HCT116 (cell line): ENCODE data around the gene ARFRP1. TPM values are rescaled to one million over a fixed set of nuclear protein-coding genes. Genes with fewer than 3 reads are reported as not detected.
A peak's percentile ranks its signal among the peaks of the same experiment; 100 is the strongest.

Experiments
- ATAC-seq: fragments of 200-7000 bp; cut with Tn5 transposase; 2 replicates; pipeline ENCODE4 v1.9.1; 2020; ENCODE audit warnings: mild to moderate bottlenecking, moderate library complexity
- BruUV-seq: library from RNA; stranded (reverse); fragments of 400-500 nt; replicated peaks from 2 replicates; lab custom pipeline; 2021; lab: Mats Ljungman, UMichigan
- CTCF ChIA-PET: fragments of 300-600 bp; sonication (Branson Sonifier 250); formaldehyde crosslinking; loops from one replicate; lab custom pipeline; 2021; ENCODE audit warnings: antibody characterized with exemption; lab: Charles Lee
- POLR2A ChIA-PET: fragments of 300-600, 350-600 bp; sonication (Branson Sonifier 250); formaldehyde crosslinking; loops from one replicate; lab custom pipeline; 2021; ENCODE audit warnings: antibody characterized with exemption; lab: Charles Lee
- RAD21 ChIA-PET, 2 experiments: fragments of 300-600 bp; sonication (Branson Sonifier 250); formaldehyde crosslinking; loops; one replicate each; lab custom pipeline; 2023; ENCODE audit warnings: low total read pairs in 2 of 2; ENCODE audit not compliant: uncharacterized antibody in 2 of 2, unreplicated experiment in 2 of 2, low non-redundant PET in 1 of 2; lab: Charles Lee
- DNase-seq: peaks from one replicate; pipeline ENCODE4 v3.0.0-alpha.2; 2010; ENCODE audit warnings: low read depth, low spot score
- H2AFZ ChIP-seq: fragments of 200-600 bp; shearing (Covaris generic), sonication (generic); 2 replicates; pipeline ENCODE4 v1.6.1; 2017; ENCODE audit warnings: low read depth, mixed run types, mixed read lengths, antibody characterized with exemption, low read length; ENCODE audit not compliant: poor library complexity, severe bottlenecking
- H3K27ac ChIP-seq: 2 replicates; pipeline ENCODE4 v1.5.1; 2012; ENCODE audit warnings: low read depth, low read length
- H3K27me3 ChIP-seq: fragments of 200-600 bp; sonication (generic); 2 replicates; pipeline ENCODE4 v1.6.1; 2016; ENCODE audit warnings: mixed run types, low read length, mixed read lengths; ENCODE audit not compliant: insufficient read depth
- H3K36me3 ChIP-seq, 2 experiments: fragments of 200-500 bp in 1 of 2; fragments of 200-600 bp in 1 of 2; sonication (Bioruptor generic) in 1 of 2; sonication (generic) in 1 of 2; 2 replicates each; pipeline versions ENCODE4 v1.5.1 to v1.6.1; 2014 to 2016; ENCODE audit warnings: low read length in 2 of 2, inconsistent platforms in 1 of 2, mixed read lengths in 1 of 2, mixed run types in 1 of 2; ENCODE audit not compliant: insufficient read depth in 2 of 2, control insufficient read depth in 1 of 2
- H3K4me1 ChIP-seq, 2 experiments: fragments of 200-600 bp in 1 of 2; sonication (generic) in 1 of 2; 2 replicates each; pipeline versions ENCODE4 v1.5.1 to v1.6.1; 2012 to 2017; ENCODE audit warnings: low read length in 2 of 2, inconsistent platforms in 1 of 2, mild to moderate bottlenecking in 1 of 2, mixed read lengths in 1 of 2, mixed run types in 1 of 2, moderate library complexity in 1 of 2; ENCODE audit not compliant: insufficient read depth in 2 of 2, control insufficient read depth in 1 of 2
- H3K4me2 ChIP-seq: fragments of 200-600 bp; sonication (generic); 2 replicates; pipeline ENCODE4 v1.6.1; 2017; ENCODE audit warnings: mixed run types, low read length, mixed read lengths
- H3K4me3 ChIP-seq, 2 experiments: fragments of 200-600 bp in 1 of 2; sonication (generic) in 1 of 2; replicated peaks in 1 of 2; 2 replicates each; pipeline ENCODE4 v1.5.1; 2011 to 2016; ENCODE audit warnings: low read length in 2 of 2, control low read depth in 1 of 2, low read depth in 1 of 2, mild to moderate bottlenecking in 1 of 2, mixed read lengths in 1 of 2, mixed run types in 1 of 2
- H3K79me2 ChIP-seq: fragments of 200-600 bp; sonication (generic); 2 replicates; pipeline ENCODE4 v1.6.1; 2017; ENCODE audit warnings: mild to moderate bottlenecking, mixed run types, low read length, moderate library complexity, mixed read lengths; ENCODE audit not compliant: insufficient read depth
- H3K9ac ChIP-seq: fragments of 200-600 bp; sonication (generic); 2 replicates; pipeline ENCODE4 v1.6.1; 2016; ENCODE audit warnings: low read length, mixed read lengths
- H3K9me2 ChIP-seq: fragments of 200-600 bp; sonication (generic), shearing (Covaris generic); 2 replicates; pipeline ENCODE4 v1.6.1; 2017; ENCODE audit warnings: mixed run types, mild to moderate bottlenecking, moderate library complexity; ENCODE audit not compliant: insufficient read depth
- H3K9me3 ChIP-seq, 2 experiments: fragments of 200-500 bp in 1 of 2; fragments of 200-600 bp in 1 of 2; sonication (Bioruptor generic) in 1 of 2; sonication (generic) in 1 of 2; 2 replicates each; pipeline ENCODE4 v1.6.1; 2014 to 2017; ENCODE audit warnings: low read length in 2 of 2, mixed read lengths in 2 of 2, inconsistent platforms in 1 of 2, low read depth in 1 of 2, mild to moderate bottlenecking in 1 of 2, mixed run types in 1 of 2, moderate library complexity in 1 of 2; ENCODE audit not compliant: control insufficient read depth in 1 of 2, insufficient read depth in 1 of 2
- H4K20me1 ChIP-seq: fragments of 200-600 bp; sonication (generic), shearing (Covaris generic); 2 replicates; pipeline ENCODE4 v1.6.1; 2017; ENCODE audit warnings: mixed run types, mild to moderate bottlenecking, moderate library complexity; ENCODE audit not compliant: insufficient read depth
- ATF3 ChIP-seq: IDR thresholded peaks from 2 replicates; pipeline ENCODE4 v1.6.1; 2012
- CEBPB ChIP-seq: IDR thresholded peaks from 2 replicates; pipeline ENCODE4 v1.6.1; 2012; ENCODE audit warnings: low read depth
- EGR1 ChIP-seq: IDR thresholded peaks from 2 replicates; pipeline ENCODE4 v1.6.1; 2012; ENCODE audit warnings: low read depth
- EZH2 ChIP-seq: fragments of 200-600 bp; sonication (generic); IDR thresholded peaks from 2 replicates; pipeline ENCODE4 v1.6.1; 2017; ENCODE audit warnings: antibody characterized with exemption, mixed run types
- EZH2phosphoT487 ChIP-seq: fragments of 200-600 bp; IDR thresholded peaks from 2 replicates; pipeline ENCODE4 v1.6.1; 2018; ENCODE audit warnings: antibody characterized with exemption, borderline replicate concordance
- FOSL1 ChIP-seq: IDR thresholded peaks from 2 replicates; pipeline ENCODE4 v1.6.1; 2012; ENCODE audit warnings: low read depth
- POLR2AphosphoS5 ChIP-seq: IDR thresholded peaks from 2 replicates; pipeline ENCODE4 v1.6.1; 2011; ENCODE audit warnings: mild to moderate bottlenecking, low read depth, low read length, moderate library complexity
- SIN3A ChIP-seq: IDR thresholded peaks from 2 replicates; pipeline ENCODE4 v1.6.1; 2012; ENCODE audit warnings: low read depth
- TCF7L2 ChIP-seq: IDR thresholded peaks from 2 replicates; pipeline ENCODE4 v1.7.0; 2011; ENCODE audit warnings: borderline replicate concordance, inconsistent platforms; ENCODE audit not compliant: insufficient read depth, insufficient read length; ENCODE audit errors: extremely low read depth
- YY1 ChIP-seq: IDR thresholded peaks from 2 replicates; pipeline ENCODE4 v1.6.1; 2011; ENCODE audit warnings: low read length, low read depth, moderate library complexity, mild to moderate bottlenecking; ENCODE audit not compliant: insufficient replicate concordance; ENCODE audit errors: extremely low read depth
- ZBTB33 ChIP-seq: IDR thresholded peaks from 2 replicates; pipeline ENCODE4 v1.6.1; 2011; ENCODE audit warnings: mild to moderate bottlenecking, low read length, moderate library complexity; ENCODE audit not compliant: insufficient replicate concordance; ENCODE audit errors: extremely low read depth
- ZFX ChIP-seq: fragments of 450-650 bp; IDR thresholded peaks from 2 replicates; pipeline ENCODE4 v1.6.1; 2017
- intact Hi-C: fragments of 100-400 bp; cut with micrococcal nuclease; formaldehyde crosslinking; loops from 2 replicates; pipeline ENCODE4 v1.10.0; 2022
- total RNA-seq: library from RNA; stranded (reverse); gene quantifications from one replicate; pipeline ENCODE4 v1.2.1, GENCODE V29; 2021; ENCODE audit not compliant: unreplicated experiment

The ARFRP1 gene
- total RNA-seq, 1 experiment from 2014 or later = 53.7 TPM

GRCh38 chr20:63699466-63700198, 8.1 kb downstream of the ARFRP1 start:
- peak overlapping the region; percentile 91 for H3K27ac ChIP-seq
- H4K20me1 ChIP-seq = no peaks in the 10 kb centered on the region
- TF ChIP-seq CEBPB (no peak), POLR2AphosphoS5 (peak; percentile 42)
- H3K79me2 ChIP-seq = peaks cover 10% of the 10 kb centered on the region; the same call in 1 of the 2 replicates
- no peaks in the 10 kb centered on the region for H3K9me3 ChIP-seq
- H3K9me2 ChIP-seq = no peaks in the 10 kb centered on the region
- ChIA-PET POLR2A (interaction anchor here (1.3 to 3.1 kb wide), 6 partner anchors 8 to 166 kb away, joined by 3 to 12 read pairs (median 7); partner anchors contain the start of genes ARFRP1, RTEL1, TPD52L2 and ZGPAT), RAD21 (no interaction called here), CTCF (interaction anchor here (1.4 to 1.6 kb wide), 2 partner anchors 8 to 162 kb away, joined by 3 to 6 read pairs; partner anchors contain the start of genes ARFRP1, PTK6 and ZGPAT)
- peak overlapping the region; percentile 37 to 41 for H3K4me3 ChIP-seq
- ATAC-seq (peak; percentile 26), DNase-seq (no peak)
- peaks cover 0 to 11% of the 10 kb centered on the region in 2 experiments; a peak in 1 of 4 replicates for H3K36me3 ChIP-seq
- H3K4me2 ChIP-seq = peak overlapping the region; percentile 78
- peaks cover 35 to 78% of the 10 kb centered on the region in 2 experiments for H3K4me1 ChIP-seq
- intact Hi-C loops = loop anchor here (5.0 to 10.0 kb wide), 4 partner anchors 117 to 355 kb away; partner anchors contain the start of genes PTK6 and UCKL1
- H3K27me3 ChIP-seq = no peaks in the 10 kb centered on the region
- H3K9ac ChIP-seq = peak overlapping the region; percentile 71
- H2AFZ ChIP-seq = no peak overlapping the region
- BruUV-seq = TSS peak; percentile 29

GRCh38 chr20:63698739-63699465, 8.9 kb downstream of the ARFRP1 start:
- peak overlapping the region; percentile 78 for H3K4me2 ChIP-seq
- H3K36me3 ChIP-seq = peaks cover 0 to 8% of the 10 kb centered on the region in 2 experiments; a peak in 1 of 4 replicates
- RAD21 ChIA-PET = interaction anchor here (0.6 to 0.9 kb wide), 2 partner anchors 17 to 166 kb away, joined by 3 read pairs; no protein-coding TSS in a partner anchor
- no peaks in the 10 kb centered on the region for H3K9me2 ChIP-seq
- no peak overlapping the region for H2AFZ ChIP-seq
- peaks cover 35 to 78% of the 10 kb centered on the region in 2 experiments for H3K4me1 ChIP-seq
- peaks cover 10% of the 10 kb centered on the region; the same call in 1 of the 2 replicates for H3K79me2 ChIP-seq
- CTCF ChIA-PET = interaction anchor here (1.4 to 1.6 kb wide), 2 partner anchors 9 to 161 kb away, joined by 3 to 6 read pairs; partner anchors contain the start of genes ARFRP1, PTK6 and ZGPAT
- intact Hi-C loops = loop anchor here (5.0 kb wide), 3 partner anchors 117 to 258 kb away; partner anchors contain the start of genes PTK6 and UCKL1
- no peaks in the 10 kb centered on the region for H3K27me3 ChIP-seq
- DNase-seq (peak; percentile 67), ATAC-seq (peak; percentile 58)
- no peaks in the 10 kb centered on the region for H3K9me3 ChIP-seq
- peak overlapping the region; percentile 91 for H3K27ac ChIP-seq
- H4K20me1 ChIP-seq = no peaks in the 10 kb centered on the region
- POLR2A ChIA-PET = interaction anchor here (1.1 to 3.1 kb wide), 8 partner anchors 9 to 259 kb away, joined by 3 to 12 read pairs (median 6); partner anchors contain the start of genes ARFRP1, RTEL1, TPD52L2 and ZGPAT
- no TSS peak for BruUV-seq
- H3K9ac ChIP-seq = peak overlapping the region; percentile 71
- peak overlapping the region; percentile 37 to 41 for H3K4me3 ChIP-seq
- TF ChIP-seq POLR2AphosphoS5 = peak; percentile 57
- TF ChIP-seq YY1 = peak; percentile 24
- TF ChIP-seq EZH2 = no peak
- TF ChIP-seq FOSL1 = no peak
- no peak for TF ChIP-seq ZFX
- TF ChIP-seq EZH2phosphoT487 = no peak
- no peak for TF ChIP-seq SIN3A
- TF ChIP-seq CEBPB = no peak
- no peak for TF ChIP-seq ATF3
- no peak for TF ChIP-seq ZBTB33
- peak; percentile 19 for TF ChIP-seq TCF7L2
- no peak for TF ChIP-seq EGR1
